DOHH2 (cell line): ENCODE measurements around the gene HDAC4.

Experiments
- H3F3A ChIP-seq: fragments of 200-600 bp; sonication (generic), shearing (Covaris generic); 2 replicates; pipeline ENCODE4 v1.6.0; 2016; ENCODE audit warnings: antibody characterized with exemption, mild to moderate bottlenecking; ENCODE audit not compliant: control insufficient read depth, insufficient read depth
- H3K27ac ChIP-seq: fragments of 200-600 bp; sonication (generic); 2 replicates; pipeline ENCODE4 v1.5.1; 2014; ENCODE audit warnings: low read depth, mild to moderate bottlenecking, low read length, moderate library complexity
- H3K27me3 ChIP-seq: fragments of 200-600 bp; sonication (generic); 2 replicates; pipeline ENCODE4 v1.6.1; 2014; ENCODE audit warnings: mild to moderate bottlenecking, low read length, mixed read lengths; ENCODE audit not compliant: control insufficient read depth
- H3K36me3 ChIP-seq: fragments of 200-600 bp; sonication (generic); 2 replicates; pipeline ENCODE4 v1.6.1; 2014; ENCODE audit warnings: mild to moderate bottlenecking, low read length, moderate library complexity, mixed read lengths; ENCODE audit not compliant: control insufficient read depth
- H3K4me1 ChIP-seq: fragments of 200-600 bp; sonication (generic); 2 replicates; pipeline ENCODE4 v1.6.1; 2014; ENCODE audit warnings: mild to moderate bottlenecking, low read length, mixed read lengths; ENCODE audit not compliant: control insufficient read depth
- H3K4me2 ChIP-seq: fragments of 200-600 bp; sonication (generic); 2 replicates; pipeline ENCODE4 v1.6.0; 2014; ENCODE audit warnings: mild to moderate bottlenecking, low read length, moderate library complexity
- H3K4me3 ChIP-seq: fragments of 200-600 bp; sonication (generic); 2 replicates; pipeline ENCODE4 v1.5.1; 2014; ENCODE audit warnings: mild to moderate bottlenecking, low read length, mixed read lengths
- H3K79me2 ChIP-seq: fragments of 200-600 bp; sonication (generic); 2 replicates; pipeline ENCODE4 v1.6.1; 2014; ENCODE audit warnings: mild to moderate bottlenecking, low read length, mixed read lengths; ENCODE audit not compliant: control insufficient read depth
- H3K9me2 ChIP-seq: fragments of 200-600 bp; sonication (generic); replicated peaks from 2 replicates; pipeline ENCODE4 v1.6.1; 2014; ENCODE audit warnings: mild to moderate bottlenecking, low read length, mixed read lengths; ENCODE audit not compliant: control insufficient read depth
- H3K9me3 ChIP-seq: fragments of 200-600 bp; sonication (generic); 2 replicates; pipeline ENCODE4 v1.6.1; 2014; ENCODE audit warnings: antibody characterized with exemption, low read length, mixed read lengths; ENCODE audit not compliant: control insufficient read depth, insufficient read depth
- H4K20me1 ChIP-seq: fragments of 200-600 bp; sonication (generic); 2 replicates; pipeline ENCODE4 v1.6.0; 2014; ENCODE audit warnings: low read depth, mild to moderate bottlenecking, antibody characterized with exemption, low read length, moderate library complexity; ENCODE audit not compliant: control insufficient read depth, insufficient read depth
- EZH2phosphoT487 ChIP-seq: fragments of 200-600 bp; sonication (generic); IDR thresholded peaks from 2 replicates; pipeline ENCODE4 v1.6.1; 2017; ENCODE audit warnings: borderline replicate concordance, mild to moderate bottlenecking, antibody characterized with exemption, low read length, moderate library complexity, mixed read lengths
- TF ChIP-seq, protein P1 (sequence below): fragments of 200-600 bp; sonication (generic); IDR thresholded peaks from one replicate; pipeline ENCODE4 v1.5.1; 2014; ENCODE audit warnings: antibody characterized with exemption, mild to moderate bottlenecking, low read depth, low read length; ENCODE audit not compliant: poor library complexity, severe bottlenecking

Gene HDAC4

GRCh38 chr2:239144713-239144999 lies 256.2 kb downstream of the HDAC4 start:
- Histone ChIP-seq H3K27ac (no peak overlapping the region), H3K4me3 (no peak overlapping the region), H3K9me2 (no peaks in the 10 kb centered on the region), H3K4me2 (no peak overlapping the region), H3K79me2 (no peaks in the 10 kb centered on the region), H3F3A (no peaks in the 10 kb centered on the region), H3K4me1 (no peaks in the 10 kb centered on the region), H4K20me1 (no peaks in the 10 kb centered on the region), H3K36me3 (no peaks in the 10 kb centered on the region), H3K9me3 (no peaks in the 10 kb centered on the region), H3K27me3 (no peaks in the 10 kb centered on the region)
- TF ChIP-seq, protein P1, sequence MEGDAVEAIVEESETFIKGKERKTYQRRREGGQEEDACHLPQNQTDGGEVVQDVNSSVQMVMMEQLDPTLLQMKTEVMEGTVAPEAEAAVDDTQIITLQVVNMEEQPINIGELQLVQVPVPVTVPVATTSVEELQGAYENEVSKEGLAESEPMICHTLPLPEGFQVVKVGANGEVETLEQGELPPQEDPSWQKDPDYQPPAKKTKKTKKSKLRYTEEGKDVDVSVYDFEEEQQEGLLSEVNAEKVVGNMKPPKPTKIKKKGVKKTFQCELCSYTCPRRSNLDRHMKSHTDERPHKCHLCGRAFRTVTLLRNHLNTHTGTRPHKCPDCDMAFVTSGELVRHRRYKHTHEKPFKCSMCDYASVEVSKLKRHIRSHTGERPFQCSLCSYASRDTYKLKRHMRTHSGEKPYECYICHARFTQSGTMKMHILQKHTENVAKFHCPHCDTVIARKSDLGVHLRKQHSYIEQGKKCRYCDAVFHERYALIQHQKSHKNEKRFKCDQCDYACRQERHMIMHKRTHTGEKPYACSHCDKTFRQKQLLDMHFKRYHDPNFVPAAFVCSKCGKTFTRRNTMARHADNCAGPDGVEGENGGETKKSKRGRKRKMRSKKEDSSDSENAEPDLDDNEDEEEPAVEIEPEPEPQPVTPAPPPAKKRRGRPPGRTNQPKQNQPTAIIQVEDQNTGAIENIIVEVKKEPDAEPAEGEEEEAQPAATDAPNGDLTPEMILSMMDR, result no peak
- TF ChIP-seq EZH2phosphoT487, result no peak

DNA sequence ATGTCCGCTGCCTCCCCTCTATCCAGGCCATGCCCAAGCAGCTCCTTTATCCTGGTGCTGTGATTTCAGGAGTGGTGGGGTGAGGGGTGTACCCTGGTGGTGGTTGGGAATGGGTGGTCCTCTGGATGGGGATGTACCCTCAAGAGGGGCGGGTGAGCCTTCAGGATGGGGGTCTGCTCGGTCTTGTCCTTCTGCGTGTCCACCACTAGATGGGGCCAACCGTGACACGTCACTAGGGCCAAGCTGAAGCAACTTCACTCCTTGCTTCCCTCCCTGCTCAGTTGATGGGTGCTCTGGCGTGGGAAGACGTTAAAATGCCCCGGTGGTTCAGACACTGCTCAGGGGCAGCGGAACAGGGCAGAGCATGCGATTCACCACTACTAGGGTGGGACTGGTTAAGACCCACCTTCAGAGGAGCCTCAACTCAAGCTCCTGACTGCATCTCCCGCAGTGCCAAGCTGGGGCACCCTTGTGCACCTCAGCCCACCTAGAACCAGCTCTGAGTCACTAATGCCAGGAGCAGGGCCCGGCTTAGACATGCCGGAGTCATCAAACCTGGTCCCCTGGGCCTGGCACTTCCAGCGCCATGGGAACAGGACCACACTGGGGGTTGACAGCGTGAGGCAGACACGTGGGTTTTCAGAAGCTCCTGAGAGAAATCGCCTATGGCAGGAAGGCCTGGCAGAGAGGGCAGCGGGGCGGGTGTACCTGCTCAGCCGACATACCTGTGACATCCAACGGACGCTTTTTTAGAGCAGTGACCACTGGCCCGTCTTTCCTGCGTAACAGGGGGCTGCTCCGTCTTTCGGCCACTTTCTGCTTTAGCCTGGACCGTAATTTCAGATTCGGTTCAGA lies 256.7 kb downstream of the HDAC4 start:
- no peak overlapping the region for H3K4me2 ChIP-seq
- H4K20me1 ChIP-seq, result no peaks in the 10 kb centered on the region
- no peaks in the 10 kb centered on the region for H3K9me2 ChIP-seq
- TF ChIP-seq, protein P1, result peak; percentile 87
- TF ChIP-seq EZH2phosphoT487, result no peak
- no peaks in the 10 kb centered on the region for H3K79me2 ChIP-seq
- H3K27ac ChIP-seq, result no peak overlapping the region
- H3K27me3 ChIP-seq, result no peaks in the 10 kb centered on the region
- H3F3A ChIP-seq, result no peaks in the 10 kb centered on the region
- H3K9me3 ChIP-seq, result no peaks in the 10 kb centered on the region
- no peaks in the 10 kb centered on the region for H3K4me1 ChIP-seq
- no peaks in the 10 kb centered on the region for H3K36me3 ChIP-seq
- no peak overlapping the region for H3K4me3 ChIP-seq

GRCh38 chr2:239142806-239143205 lies 258.0 kb downstream of the HDAC4 start:
- Histone ChIP-seq H4K20me1 (no peaks in the 10 kb centered on the region), H3K4me2 (no peak overlapping the region), H3K9me3 (no peaks in the 10 kb centered on the region), H3K4me3 (no peak overlapping the region), H3K4me1 (no peaks in the 10 kb centered on the region), H3F3A (no peaks in the 10 kb centered on the region), H3K27ac (no peak overlapping the region), H3K36me3 (no peaks in the 10 kb centered on the region), H3K9me2 (no peaks in the 10 kb centered on the region), H3K79me2 (no peaks in the 10 kb centered on the region), H3K27me3 (no peaks in the 10 kb centered on the region)
- TF ChIP-seq, protein P1, result no peak
- no peak for TF ChIP-seq EZH2phosphoT487
